ENCODE results near the gene DNAJA3.

The DNAJA3 gene

GRCh38 chr16:4461250-4462085, 35.8 kb downstream of the DNAJA3 start:
- no peak for DNase-seq
- Mint-ChIP-seq H3K27ac (peak overlapping the region; percentile 79), H3K27me3 (no peaks in the 10 kb centered on the region), H3K36me3 (ENCODE audit: low read depth) (peaks cover 91% of the 10 kb centered on the region), H3K9me3 (no peaks in the 10 kb centered on the region), H3K4me3 (no peak overlapping the region), H3K4me1 (ENCODE audit: low read depth) (peaks cover 26% of the 10 kb centered on the region)

GRCh38 chr16:4463522-4464163, 38.0 kb downstream of the DNAJA3 start:
- Mint-ChIP-seq H3K4me3 (no peak overlapping the region), H3K36me3 (ENCODE audit: low read depth) (peaks cover 88% of the 10 kb centered on the region), H3K27ac (peak overlapping the region; percentile 78), H3K9me3 (no peaks in the 10 kb centered on the region), H3K27me3 (no peaks in the 10 kb centered on the region), H3K4me1 (ENCODE audit: low read depth) (peaks cover 29% of the 10 kb centered on the region)
- no peak for DNase-seq

GRCh38 chr16:4465977-4466779, 40.5 kb downstream of the DNAJA3 start:
- Mint-ChIP-seq H3K27ac (peak overlapping the region; percentile 88), H3K36me3 (ENCODE audit: low read depth) (peaks cover 79% of the 10 kb centered on the region), H3K4me3 (peak overlapping the region; percentile 25), H3K4me1 (ENCODE audit: low read depth) (peaks cover 25% of the 10 kb centered on the region), H3K9me3 (no peaks in the 10 kb centered on the region), H3K27me3 (no peaks in the 10 kb centered on the region)
- peak; percentile 74 for DNase-seq

GRCh38 chr16:4467916-4468315, 42.2 kb downstream of the DNAJA3 start:
- H3K27ac Mint-ChIP-seq, result no peak overlapping the region
- H3K4me3 Mint-ChIP-seq, result no peak overlapping the region
- no peaks in the 10 kb centered on the region for H3K27me3 Mint-ChIP-seq
- H3K36me3 Mint-ChIP-seq (ENCODE audit: low read depth), result peaks cover 71% of the 10 kb centered on the region
- DNase-seq, result no peak
- H3K9me3 Mint-ChIP-seq, result no peaks in the 10 kb centered on the region
- H3K4me1 Mint-ChIP-seq (ENCODE audit: low read depth), result peaks cover 36% of the 10 kb centered on the region

GRCh38 chr16:4468972-4469371, 43.3 kb downstream of the DNAJA3 start:
- Mint-ChIP-seq H3K4me3 (no peak overlapping the region), H3K4me1 (ENCODE audit: low read depth) (peaks cover 41% of the 10 kb centered on the region), H3K27me3 (no peaks in the 10 kb centered on the region), H3K27ac (peak overlapping the region; percentile 53), H3K9me3 (no peaks in the 10 kb centered on the region), H3K36me3 (ENCODE audit: low read depth) (peaks cover 63% of the 10 kb centered on the region)
- DNase-seq, result no peak

GRCh38 chr16:4471869-4472268, 46.2 kb downstream of the DNAJA3 start:
- no peaks in the 10 kb centered on the region for H3K27me3 Mint-ChIP-seq
- H3K27ac Mint-ChIP-seq, result peak overlapping the region; percentile 56
- peaks cover 2% of the 10 kb centered on the region for H3K9me3 Mint-ChIP-seq
- no peak for DNase-seq
- peaks cover 35% of the 10 kb centered on the region for H3K4me1 Mint-ChIP-seq (ENCODE audit: low read depth)
- no peak overlapping the region for H3K4me3 Mint-ChIP-seq
- peaks cover 43% of the 10 kb centered on the region for H3K36me3 Mint-ChIP-seq (ENCODE audit: low read depth)

GRCh38 chr16:4472880-4473279, 47.2 kb downstream of the DNAJA3 start:
- no peaks in the 10 kb centered on the region for H3K27me3 Mint-ChIP-seq
- peak overlapping the region; percentile 91 for H3K4me3 Mint-ChIP-seq
- peaks cover 2% of the 10 kb centered on the region for H3K9me3 Mint-ChIP-seq
- H3K27ac Mint-ChIP-seq, result peak overlapping the region; percentile 75
- peaks cover 42% of the 10 kb centered on the region for H3K36me3 Mint-ChIP-seq (ENCODE audit: low read depth)
- DNase-seq, result no peak
- H3K4me1 Mint-ChIP-seq (ENCODE audit: low read depth), result peaks cover 39% of the 10 kb centered on the region

GRCh38 chr16:4474192-4474961, 48.7 kb downstream of the DNAJA3 start, which contains the start of gene NMRAL1:
Gene NMRAL1, minus strand, starts transcription at chr16:4474625. Its CDS starts 493 bp downstream, at chr16:4474132.
- Mint-ChIP-seq H3K4me3 (peak within 1 kb of the TSS; percentile 91), H3K9me3 (peaks cover 2% of the 10 kb centered on the region), H3K4me1 (ENCODE audit: low read depth) (peaks cover 48% of the 10 kb centered on the region), H3K36me3 (ENCODE audit: low read depth) (peaks cover 39% of the 10 kb centered on the region), H3K27ac (peak within 1 kb of the TSS; percentile 92), H3K27me3 (no peaks in the 10 kb centered on the region)
- peak; percentile 90 for DNase-seq

- Mint-ChIP-seq H3K27me3 (no peaks in the 10 kb centered on the region), H3K4me1 (ENCODE audit: low read depth) (peaks cover 49% of the 10 kb centered on the region), H3K9me3 (peaks cover 2% of the 10 kb centered on the region), H3K27ac (peak within 1 kb of the TSS; percentile 90), H3K4me3 (peak within 1 kb of the TSS; percentile 91), H3K36me3 (ENCODE audit: low read depth) (peaks cover 35% of the 10 kb centered on the region)
- peak; percentile 99 for DNase-seq
Measured at GRCh38 chr16:4475880-4476788, 50.5 kb downstream of the DNAJA3 start, which contains the start of gene HMOX2. Gene HMOX2, plus strand, starts transcription at chr16:4476398. Its CDS starts 29,127 bp downstream, at chr16:4505525.

- Mint-ChIP-seq H3K36me3 (ENCODE audit: low read depth) (peaks cover 39% of the 10 kb centered on the region), H3K27me3 (no peaks in the 10 kb centered on the region), H3K4me1 (ENCODE audit: low read depth) (peaks cover 56% of the 10 kb centered on the region), H3K9me3 (peaks cover 2% of the 10 kb centered on the region), H3K27ac (peak overlapping the region; percentile 90), H3K4me3 (peak overlapping the region; percentile 91)
- no peak for DNase-seq
Measured at GRCh38 chr16:4477966-4478365, 52.3 kb downstream of the DNAJA3 start.

GRCh38 chr16:4481526-4481925, 55.9 kb downstream of the DNAJA3 start:
- H3K36me3 Mint-ChIP-seq (ENCODE audit: low read depth), result peaks cover 67% of the 10 kb centered on the region
- peaks cover 49% of the 10 kb centered on the region for H3K4me1 Mint-ChIP-seq (ENCODE audit: low read depth)
- no peak for DNase-seq
- no peaks in the 10 kb centered on the region for H3K9me3 Mint-ChIP-seq
- peak overlapping the region; percentile 79 for H3K27ac Mint-ChIP-seq
- no peaks in the 10 kb centered on the region for H3K27me3 Mint-ChIP-seq
- H3K4me3 Mint-ChIP-seq, result no peak overlapping the region

- Mint-ChIP-seq H3K36me3 (ENCODE audit: low read depth) (peaks cover 69% of the 10 kb centered on the region), H3K27me3 (no peaks in the 10 kb centered on the region), H3K4me3 (no peak overlapping the region), H3K4me1 (ENCODE audit: low read depth) (peaks cover 53% of the 10 kb centered on the region), H3K9me3 (no peaks in the 10 kb centered on the region), H3K27ac (peak overlapping the region; percentile 79)
- DNase-seq, result no peak
Measured at GRCh38 chr16:4481963-4482362, 56.3 kb downstream of the DNAJA3 start.
